GM21737 (cell line): Measurements from ENCODE around the gene TCTN1.
A peak's percentile ranks its signal among the peaks of the same experiment; 100 is the strongest.
"Not testable (repeated sequence)": the region's sequence is repeated elsewhere in the genome, so short reads cannot be mapped to it uniquely, and the experiment has no call there.

Source experiments
- ATAC-seq: cut with Tn5 transposase; IDR thresholded peaks from one replicate; pipeline ENCODE4 v1.9.1; 2021; ENCODE audit warnings: mild to moderate bottlenecking, moderate library complexity; ENCODE audit not compliant: unreplicated experiment

The TCTN1 gene

DNA sequence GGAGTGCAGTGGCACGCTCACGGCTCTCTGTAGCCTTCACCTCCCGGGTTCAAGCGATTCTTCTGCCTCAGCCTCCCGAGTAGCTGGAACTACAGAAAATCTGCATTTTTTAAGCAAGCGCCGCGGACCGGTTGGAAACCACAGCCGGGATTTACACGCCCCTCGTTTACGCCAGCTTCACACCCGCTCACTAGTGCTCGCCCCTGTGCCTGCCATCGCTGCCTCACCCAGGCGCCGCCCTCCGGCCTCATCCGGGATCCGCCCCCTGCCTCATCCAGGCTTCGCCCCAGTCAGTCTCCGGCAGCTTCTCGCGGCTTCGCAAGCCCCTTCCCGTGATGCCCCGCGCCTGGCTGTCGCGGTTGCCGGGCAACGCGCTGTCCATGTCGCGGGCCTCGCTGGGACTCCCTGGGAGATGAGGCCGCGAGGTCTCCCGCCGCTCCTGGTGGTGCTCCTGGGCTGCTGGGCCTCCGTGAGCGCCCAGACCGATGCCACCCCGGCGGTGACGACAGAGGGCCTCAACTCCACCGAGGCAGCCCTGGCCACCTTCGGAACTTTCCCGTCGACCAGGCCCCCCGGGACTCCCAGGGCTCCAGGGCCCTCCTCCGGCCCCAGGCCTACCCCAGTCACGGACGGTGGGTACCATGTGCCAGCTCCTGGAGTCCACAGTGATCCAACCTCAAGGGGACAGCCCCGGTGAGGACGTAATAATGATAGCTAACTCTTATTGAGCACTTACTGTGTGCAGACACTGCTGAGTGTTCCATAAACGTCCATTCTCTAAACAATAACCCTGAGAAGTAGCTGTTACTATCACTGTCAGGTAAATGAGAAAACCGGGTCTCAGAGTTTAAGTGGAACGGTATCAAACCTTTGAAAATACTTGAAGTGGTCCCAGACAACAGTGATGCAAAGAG is at the start of gene TCTN1:
Gene TCTN1, plus strand, starts transcription at position 359 of the 914 bp plus-strand sequence. Its CDS starts 54 bp downstream, at position 413.
- ATAC-seq: peak; percentile 88

- ATAC-seq: no peak
Observed at GRCh38 chr12:110564471-110564991, 49.4 kb upstream of the TCTN1 start.

DNA sequence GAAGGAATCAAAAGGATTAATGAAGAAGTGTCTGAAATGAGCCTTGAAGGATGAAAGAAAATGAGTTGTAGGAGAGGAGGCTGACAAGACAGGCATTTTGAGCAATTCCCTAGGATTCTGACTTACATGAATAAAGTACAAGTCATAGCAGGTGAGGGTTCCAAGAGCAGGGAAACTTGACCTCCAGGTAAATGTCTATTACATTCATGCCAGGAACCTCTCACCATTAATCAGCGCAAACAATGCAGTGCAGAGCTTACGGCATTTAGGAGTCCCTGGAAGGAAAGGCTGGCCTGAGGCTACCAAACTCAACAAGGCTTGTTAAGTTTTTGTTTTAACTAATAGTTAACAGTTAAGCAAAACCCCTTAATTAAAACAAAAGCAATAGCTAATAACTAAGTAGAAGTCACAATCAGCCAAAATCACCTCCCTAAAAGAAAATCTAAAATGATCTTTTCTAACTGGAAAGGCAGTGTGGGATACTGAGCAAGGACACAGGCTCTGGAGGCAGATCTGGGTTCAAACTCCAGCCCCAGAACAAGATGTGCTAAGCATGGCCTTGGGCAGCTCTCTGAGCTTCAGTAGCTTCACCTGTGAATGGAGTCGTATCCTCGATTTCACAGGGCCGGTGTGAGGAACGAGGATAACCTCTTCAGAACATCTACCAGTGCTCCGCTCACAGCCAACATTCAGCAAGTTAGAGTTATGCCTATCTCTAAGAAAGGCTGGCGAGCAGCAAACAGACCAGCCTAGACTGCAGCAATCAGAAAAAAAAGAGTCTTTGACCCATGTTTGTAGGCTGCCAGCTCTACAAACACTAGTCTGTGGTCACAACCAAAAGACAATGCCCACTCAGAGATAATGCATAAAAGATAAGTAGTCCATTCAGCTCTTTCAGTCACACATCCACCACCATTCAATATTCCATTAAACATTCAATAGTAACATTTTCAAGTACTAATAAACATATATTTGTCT is 47.7 kb upstream of the TCTN1 start:
- ATAC-seq: no peak

DNA sequence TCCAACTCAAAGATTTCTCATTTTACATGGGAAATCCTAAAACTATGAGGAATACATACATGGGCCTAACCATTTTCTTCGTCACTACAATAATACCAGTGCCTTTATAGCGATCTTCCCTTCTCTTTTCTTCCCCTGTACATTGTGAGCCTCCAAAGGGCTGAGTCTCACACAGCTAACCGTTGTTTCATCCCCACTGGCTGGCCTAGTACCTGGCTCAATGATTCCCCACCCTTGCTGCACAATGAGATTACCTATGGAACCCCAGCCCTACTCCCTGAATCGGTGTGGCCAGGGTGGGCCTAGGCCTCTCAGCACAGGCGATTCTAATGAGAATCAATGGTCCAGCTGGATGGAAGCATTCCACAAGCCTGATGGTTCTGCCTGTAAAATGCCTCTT is 46.9 kb upstream of the TCTN1 start:
- ATAC-seq: no peak

- no peak for ATAC-seq
Observed at GRCh38 chr12:110568752-110569151, 45.2 kb upstream of the TCTN1 start.

GRCh38 chr12:110569838-110570237 is 44.1 kb upstream of the TCTN1 start:
- not testable (repeated sequence) for ATAC-seq

DNA sequence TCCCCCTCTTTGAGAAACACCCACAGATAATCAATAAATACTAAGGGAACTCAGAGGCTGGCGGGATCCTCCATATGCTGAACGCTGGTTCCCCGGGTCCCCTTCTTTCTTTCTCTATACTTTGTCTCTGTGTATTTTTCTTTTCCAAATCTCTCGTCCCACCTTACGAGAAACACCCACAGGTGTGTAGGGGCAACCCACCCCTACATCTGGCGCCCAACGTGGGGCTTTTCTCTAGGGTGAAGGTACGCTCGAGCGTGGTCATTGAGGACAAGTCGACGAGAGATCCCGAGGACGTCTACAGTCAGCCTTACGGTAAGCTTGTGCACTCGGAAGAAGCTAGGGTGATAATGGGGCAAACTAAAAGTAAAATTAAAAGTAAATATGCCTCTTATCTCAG is 43.1 kb upstream of the TCTN1 start:
- not testable (repeated sequence) for ATAC-seq

- ATAC-seq: no peak
Observed at GRCh38 chr12:110574044-110574443, 39.9 kb upstream of the TCTN1 start.

DNA sequence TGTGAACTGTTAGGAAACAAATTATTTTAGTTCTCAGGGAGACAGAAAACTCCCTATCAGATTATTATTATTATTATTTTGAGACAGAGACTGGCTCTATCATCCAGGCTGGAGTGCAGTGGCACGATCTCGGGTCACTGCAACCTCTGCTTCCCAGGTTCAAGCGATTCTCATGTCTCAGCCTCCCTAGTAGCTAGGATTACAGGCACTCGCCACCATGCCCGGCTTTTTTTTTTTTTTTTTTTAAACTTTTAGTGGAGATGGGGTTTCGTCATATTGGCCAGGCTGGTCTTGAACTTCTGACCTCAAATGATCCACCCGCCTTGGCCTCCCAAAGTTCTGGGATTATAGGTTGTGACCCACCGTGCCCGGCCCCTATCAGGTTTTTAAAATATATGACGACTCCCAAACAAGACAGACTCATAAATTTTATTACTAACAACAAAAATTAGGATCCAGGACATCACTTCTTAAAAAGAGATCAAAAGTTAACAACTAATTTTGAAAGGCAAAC is 39.2 kb upstream of the TCTN1 start:
- not testable (repeated sequence) for ATAC-seq

GRCh38 chr12:110575326-110575725 is 38.6 kb upstream of the TCTN1 start:
- ATAC-seq: no peak

DNA sequence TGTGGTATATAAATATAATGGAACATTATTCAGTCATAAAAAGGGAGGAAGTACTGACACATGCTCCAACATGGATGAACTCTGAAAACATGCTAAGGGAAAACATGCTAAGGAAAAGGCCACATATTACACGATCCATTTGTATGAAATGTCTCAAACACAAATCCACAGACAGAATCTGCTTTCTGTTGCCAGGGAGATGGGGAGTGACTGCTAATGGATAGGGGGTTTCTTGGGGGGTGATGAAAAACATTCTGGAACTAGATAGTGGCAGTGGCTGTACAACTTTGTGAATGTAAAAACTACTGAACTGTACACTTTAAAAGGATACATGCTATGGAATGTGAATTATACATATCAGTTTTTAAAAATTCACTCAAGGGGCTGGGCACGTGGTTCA is 37.4 kb upstream of the TCTN1 start:
- no peak for ATAC-seq

DNA sequence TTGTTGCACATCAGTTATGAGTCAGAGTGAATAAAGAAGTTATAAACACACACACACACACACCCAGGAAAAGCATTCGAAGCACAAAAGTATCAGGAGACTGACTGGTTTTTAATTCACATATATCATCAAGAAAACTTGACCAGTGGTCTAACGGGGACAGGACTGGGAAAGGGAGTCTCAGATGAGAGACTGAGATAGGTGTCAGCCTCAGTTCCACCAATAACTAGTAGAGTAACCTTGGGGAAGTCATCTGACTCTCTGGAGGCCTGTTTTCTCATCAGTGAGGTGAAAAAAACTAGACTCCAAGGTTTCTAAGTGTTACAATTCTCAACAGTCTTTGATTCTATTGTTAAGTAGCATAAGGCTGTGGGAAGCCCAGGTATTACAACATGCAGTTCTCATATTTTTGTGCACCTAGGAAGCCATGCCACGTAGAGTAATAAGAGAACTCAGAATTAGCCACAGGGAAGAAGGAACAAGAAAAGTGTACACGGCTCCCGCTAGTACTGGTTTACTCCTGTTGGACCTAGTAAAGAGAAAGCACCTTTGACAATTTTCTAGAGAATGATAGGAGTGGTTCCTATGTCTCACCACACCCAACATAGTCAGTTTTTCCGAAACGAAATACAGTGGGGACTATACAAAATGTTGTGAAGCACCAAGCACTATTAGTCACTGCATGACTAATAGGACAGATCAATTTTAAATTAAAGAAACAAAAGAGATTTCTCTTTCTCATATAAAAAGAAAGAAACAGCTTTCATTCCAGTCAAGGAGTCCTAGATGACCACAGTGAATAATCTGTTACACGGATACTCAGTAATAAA is 35.9 kb upstream of the TCTN1 start:
- no peak for ATAC-seq

DNA sequence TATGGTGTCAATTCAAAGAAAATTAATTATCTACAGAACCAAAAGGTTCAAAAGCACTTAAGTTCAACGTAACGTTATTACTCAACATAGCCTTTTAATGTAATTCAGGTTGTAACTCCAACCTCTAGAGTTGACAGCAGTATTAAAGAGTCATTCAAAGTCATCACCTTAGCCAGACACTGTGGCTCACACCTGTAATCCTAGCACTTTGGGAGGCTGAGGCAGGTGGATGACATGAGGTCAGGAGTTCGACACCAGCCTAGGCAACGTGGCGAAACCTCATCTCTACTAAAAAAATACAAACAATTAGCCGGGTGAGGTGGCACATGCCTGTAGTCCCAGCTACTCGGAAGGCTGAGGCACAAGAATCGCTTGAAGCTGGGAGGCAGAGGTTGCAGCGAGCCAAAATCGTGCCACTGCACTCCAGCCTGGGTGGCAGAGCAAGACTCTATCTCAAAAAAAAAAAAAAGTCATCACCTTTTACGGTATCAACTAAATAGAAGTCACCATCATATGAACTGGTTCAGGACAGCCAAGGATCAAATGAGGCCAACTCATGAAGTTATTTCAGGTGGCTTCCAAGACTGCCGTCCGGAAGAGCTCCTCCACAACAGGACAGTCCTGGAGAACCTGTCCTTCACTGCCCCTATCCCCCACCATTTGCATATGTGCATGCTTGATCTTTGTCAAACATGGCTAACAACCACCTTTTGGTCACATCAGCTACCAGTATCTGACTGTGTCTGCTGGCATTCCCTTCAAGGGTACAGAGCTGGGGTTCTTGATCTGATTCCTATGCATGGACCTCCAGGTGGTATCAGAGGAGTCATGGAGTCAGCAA is 35.0 kb upstream of the TCTN1 start:
- no peak for ATAC-seq

DNA sequence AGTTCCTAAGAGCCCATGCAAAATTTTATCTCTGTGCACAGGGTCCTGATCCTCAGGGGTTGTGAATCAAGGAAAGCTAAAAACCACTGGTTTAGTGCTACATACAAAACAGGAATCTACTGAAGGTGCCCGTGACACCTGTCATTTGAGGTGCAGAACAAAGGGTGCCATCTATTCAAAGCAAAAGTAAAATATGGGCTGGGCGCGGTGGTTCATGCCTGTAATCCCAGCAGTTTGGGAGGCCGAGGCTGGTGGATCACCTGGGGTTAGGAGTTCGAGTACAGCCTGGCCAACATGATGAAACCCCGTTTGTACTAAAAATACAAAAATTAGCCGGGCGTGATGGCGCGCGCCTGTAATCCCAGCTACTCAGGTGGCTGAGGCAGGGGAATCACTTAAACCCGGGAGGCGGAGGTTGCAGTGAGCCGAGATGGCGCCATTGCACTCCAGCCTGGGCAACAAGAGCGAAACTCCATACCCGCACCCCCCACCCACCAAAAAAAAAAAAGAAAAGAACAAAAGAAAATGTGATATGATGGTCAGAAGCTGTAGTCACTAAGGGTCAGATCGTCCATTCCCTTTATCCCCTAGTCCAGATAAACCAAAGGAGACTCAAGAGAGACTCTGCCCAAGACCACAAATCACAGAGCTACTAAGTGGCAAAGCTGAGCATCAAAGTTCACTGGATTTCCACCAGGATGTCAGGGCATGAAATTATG is 34.2 kb upstream of the TCTN1 start:
- no peak for ATAC-seq

DNA sequence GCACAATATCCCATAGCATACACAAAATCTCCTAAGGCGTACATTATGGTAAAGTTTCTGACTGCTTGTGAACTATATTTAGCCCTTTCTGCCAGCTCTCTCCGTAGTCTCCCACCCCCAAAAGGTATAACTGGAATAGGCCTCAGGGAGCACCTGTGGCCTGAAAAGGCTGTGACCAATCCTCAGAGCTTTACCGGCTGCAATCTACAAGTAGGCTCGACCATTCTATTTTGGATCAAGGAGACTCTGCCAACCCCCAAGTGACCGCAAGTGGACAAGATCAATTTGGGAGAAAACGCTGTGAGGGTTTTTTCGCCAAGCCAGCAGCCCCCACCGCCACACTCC is 32.0 kb upstream of the TCTN1 start:
- ATAC-seq: no peak

- peak; percentile 43 for ATAC-seq
Observed at GRCh38 chr12:110582276-110583136, 31.4 kb upstream of the TCTN1 start.

GRCh38 chr12:110583137-110584059 is 30.5 kb upstream of the TCTN1 start, which contains the start of gene PPTC7:
Gene PPTC7, minus strand, starts transcription at chr12:110583318. Its CDS starts 287 bp downstream, at chr12:110583031.
- ATAC-seq: peak; percentile 88
